HepG2 (cell line): ENCODE data around the gene MTMR10. TPM values are rescaled to one million over a fixed set of nuclear protein-coding genes. Genes with fewer than 3 reads are reported as not detected.

Experiments
- ATAC-seq: fragments of 200-7000 bp; cut with Tn5 transposase; 3 replicates; pipeline ENCODE4 v1.9.1; 2020; ENCODE audit warnings: mild to moderate bottlenecking, moderate library complexity
- BruUV-seq: library from RNA; stranded (reverse); fragments of 400-500 nt; replicated peaks from 2 replicates; lab custom pipeline; 2021; lab: Mats Ljungman, UMichigan
- CTCF ChIA-PET: fragments of 300-600 bp; formaldehyde crosslinking; extraction: SDS; loops from one replicate; lab custom pipeline; 2021; ENCODE audit warnings: low total read pairs, inconsistent platforms, low intra/inter-chr PET ratio; lab: Yijun Ruan, JAX
- POLR2A ChIA-PET: fragments of 350-600 bp; sonication (Branson Sonifier 250); formaldehyde crosslinking; loops from one replicate; lab custom pipeline; 2020; ENCODE audit warnings: antibody characterized with exemption, inconsistent platforms; lab: Yijun Ruan, JAX
- DNase-seq: peaks from one replicate; pipeline ENCODE4 v3.0.0-alpha.2; 2015; ENCODE audit warnings: low spot score
- FAIRE-seq: peaks from 3 replicates; lab custom pipeline; 2011; peaks lifted over from hg19 to GRCh38; lab: Jason Lieb, UNC
- H2AFZ ChIP-seq: one replicate; pipeline ENCODE4 v1.6.1; 2011; ENCODE audit warnings: low read length, inconsistent platforms
- H3K27ac ChIP-seq: fragments of 300-600 bp; 3 replicates; pipeline ENCODE4 v1.8.0; 2011; ENCODE audit warnings: mixed run types, mild to moderate bottlenecking, mixed read lengths, low read length, inconsistent platforms; ENCODE audit not compliant: insufficient read depth; ENCODE audit errors: extremely low read length
- H3K27me3 ChIP-seq, 2 experiments: fragments of 200-600 bp in 1 of 2; 2 replicates in 1 of 2; 3 replicates in 1 of 2; pipeline versions ENCODE4 v1.6.0 to v1.8.0; 2011; ENCODE audit warnings: low read length in 2 of 2, mild to moderate bottlenecking in 2 of 2, moderate library complexity in 2 of 2, inconsistent platforms in 1 of 2; ENCODE audit not compliant: insufficient read depth in 2 of 2, control insufficient read depth in 1 of 2
- H3K36me3 ChIP-seq, 2 experiments: fragments of 200-600 bp in 1 of 2; replicated peaks in 1 of 2; 2 replicates in 1 of 2; 3 replicates in 1 of 2; pipeline versions ENCODE4 v1.5.1 to v1.8.0; 2011; ENCODE audit warnings: low read length in 2 of 2, inconsistent platforms in 1 of 2; ENCODE audit not compliant: insufficient read depth in 2 of 2, control insufficient read depth in 1 of 2
- H3K4me1 ChIP-seq: 2 replicates; pipeline ENCODE4 v1.5.1; 2012; ENCODE audit warnings: low read length, inconsistent platforms; ENCODE audit not compliant: insufficient read depth
- H3K4me2 ChIP-seq: 2 replicates; pipeline ENCODE4 v1.6.0; 2011; ENCODE audit warnings: low read depth, low read length, inconsistent platforms
- H3K4me3 ChIP-seq, 3 experiments: fragments of 200-600 bp in 1 of 3; sonication (generic), shearing (Covaris generic) in 1 of 3; replicated peaks in 1 of 3; 2 replicates each; pipeline ENCODE4 v1.5.1; 2011 to 2016; ENCODE audit warnings: low read length in 3 of 3, inconsistent platforms in 2 of 3, low read depth in 2 of 3, mild to moderate bottlenecking in 2 of 3, control low read depth in 1 of 3, mixed read lengths in 1 of 3; ENCODE audit not compliant: insufficient read depth in 1 of 3
- H3K79me2 ChIP-seq: one replicate; pipeline ENCODE4 v1.6.1; 2011; ENCODE audit warnings: low read length, inconsistent platforms; ENCODE audit not compliant: insufficient read depth
- H3K9ac ChIP-seq: 2 replicates; pipeline ENCODE4 v1.6.0; 2011; ENCODE audit warnings: mild to moderate bottlenecking, low read depth, low read length, inconsistent platforms; ENCODE audit not compliant: insufficient read depth
- H3K9me3 ChIP-seq: 2 replicates; pipeline ENCODE4 v1.5.1; 2012; ENCODE audit warnings: mild to moderate bottlenecking, low read length
- H4K20me1 ChIP-seq: 2 replicates; pipeline ENCODE4 v1.6.0; 2011; ENCODE audit warnings: inconsistent platforms, mild to moderate bottlenecking, low read length, moderate library complexity; ENCODE audit not compliant: insufficient read depth
- CTCF ChIP-seq: sonication (generic); formaldehyde crosslinking; IDR thresholded peaks from 2 replicates; pipeline ENCODE4 v1.5.0; 2020; ENCODE audit warnings: mild to moderate bottlenecking, missing genetic modification reagents, moderate library complexity
- PRDM15 ChIP-seq: sonication (generic); formaldehyde crosslinking; IDR thresholded peaks from 2 replicates; pipeline ENCODE4 v1.4.0; 2020; ENCODE audit warnings: missing genetic modification reagents
- WGBS: methylation state at CpG from one replicate; pipeline ENCODE4 v1.1.6; 2017; ENCODE audit warnings: low lambda C conversion rate; 5-methylcytosine and 5-hydroxymethylcytosine counted together
- in situ Hi-C: cut with HindIII; loops from 2 replicates; pipeline ENCODE4 v1.10.0; 2017; ENCODE audit warnings: low pct_unique_long_range_greater_than_20kb; ENCODE audit not compliant: extremely low pct_ligation_motif_present
- intact Hi-C: fragments of 100-400 bp; cut with micrococcal nuclease; formaldehyde crosslinking; loops from one replicate; pipeline ENCODE4 v1.10.0; 2022; ENCODE audit not compliant: unreplicated experiment
- polyA plus RNA-seq, 8 experiments: library from polyadenylated mRNA; depleted of rRNA in 3 of 8; stranded (reverse) in 7 of 8; unstranded in 1 of 8; fragments of >200 nt; fragmentation: Illumina TruSeq in 4 of 8; extraction: Trizol in 4 of 8; gene quantifications; 2 replicates each; pipeline versions ENCODE4 v1.2.1 to v1.2.3, GENCODE V29; 2011 to 2016; ENCODE audit warnings: low read depth in 4 of 8, missing spikeins in 1 of 8, mixed read lengths in 1 of 8; ENCODE audit not compliant: insufficient read depth in 1 of 8
- total RNA-seq, 5 experiments: library from RNA; depleted of rRNA; stranded (reverse); fragments of >200 nt; fragmentation: Illumina TruSeq; extraction: Trizol; gene quantifications; 2 replicates each; pipeline ENCODE4 v1.2.3, GENCODE V29; 2016; ENCODE audit warnings: low read depth in 1 of 5

Gene MTMR10
- total and polyA plus RNA-seq, 2 of the 13 experiments (the other 11 are each of a cell fraction or from before 2014, with no cell fraction given) = 10.2 to 17.4 TPM

- TF ChIP-seq CTCF (peak; percentile 11; the same call in 1 of the 2 replicates), PRDM15 (CRISPR knock-in tag) (no peak)
- ATAC-seq (no peak), FAIRE-seq (no peak), DNase-seq (no peak)
- BruUV-seq = no TSS peak
- intact Hi-C loops = no loop called here
- H3K4me2 ChIP-seq = no peak overlapping the region
- H3K4me1 ChIP-seq = no peaks in the 10 kb centered on the region
- CTCF ChIA-PET = no interaction called here
- no peak overlapping the region for H3K27ac ChIP-seq
- H2AFZ ChIP-seq = no peak overlapping the region
- H3K27me3 ChIP-seq = no peaks in the 10 kb centered on the region
- no peaks in the 10 kb centered on the region for H3K9me3 ChIP-seq
- POLR2A ChIA-PET = no interaction called here
- H3K9ac ChIP-seq = no peak overlapping the region
- H4K20me1 ChIP-seq = no peaks in the 10 kb centered on the region
- H3K4me3 ChIP-seq = no peak overlapping the region
- no peaks in the 10 kb centered on the region for H3K79me2 ChIP-seq
- in situ Hi-C loops = no loop called here
- WGBS = 91% methylated on average over 6 of the region's 6 CpGs
- peaks cover 8 to 62% of the 10 kb centered on the region in 2 experiments; a peak in 4 of 5 replicates for H3K36me3 ChIP-seq
Measured at GRCh38 chr15:30917013-30917412, 74.4 kb downstream of the MTMR10 start.
